DMS79 treated with DMSO at 0.1 percent for 48 hours (cell line): ENCODE measurements around the gene CFAP299.
A peak's percentile ranks its signal among the peaks of the same experiment; 100 is the strongest.

Experiments
- DNase-seq: peaks from one replicate; lab custom pipeline; 2025; lab: John Stamatoyannopoulos, UW

Gene CFAP299

DNA sequence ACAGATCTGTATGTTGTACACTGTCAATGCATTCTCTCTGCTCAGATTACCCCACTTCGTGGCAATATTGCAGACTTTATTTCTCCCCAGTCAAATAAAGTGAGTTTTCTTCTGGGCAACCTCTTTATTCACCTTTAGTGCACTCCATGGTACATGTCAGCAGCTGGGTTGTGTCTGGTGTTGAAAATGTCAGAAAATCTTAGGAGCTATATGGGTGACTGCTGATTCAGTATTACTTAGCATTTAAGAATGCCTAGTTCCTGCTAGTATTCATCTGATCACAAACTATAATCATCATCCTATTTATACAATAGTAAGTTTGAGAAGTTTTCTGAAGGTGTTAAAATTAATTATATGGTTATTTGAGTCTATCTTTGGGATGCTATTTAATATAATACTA, 112.5 kb downstream of the CFAP299 start:
- no peak for DNase-seq

GRCh38 chr4:80452055-80452454, 116.5 kb downstream of the CFAP299 start:
- no peak for DNase-seq

DNA sequence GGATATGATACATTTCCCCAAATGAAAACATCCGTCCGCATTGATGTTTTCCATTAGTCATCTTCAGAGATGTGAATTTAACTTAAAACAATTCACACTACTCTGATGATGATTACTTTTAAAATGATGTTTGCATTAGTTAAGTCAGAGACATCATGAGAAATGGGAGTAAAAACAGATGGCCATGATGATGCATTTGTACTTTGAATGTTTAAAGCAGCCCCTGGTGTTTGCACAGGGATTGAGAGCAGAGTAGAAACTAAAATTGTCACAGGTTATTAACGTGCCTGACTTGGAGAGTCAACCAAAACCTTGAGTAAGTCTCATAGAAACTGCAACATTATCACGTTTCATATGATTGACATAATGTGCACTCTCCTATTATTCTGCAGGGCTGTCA, 117.2 kb downstream of the CFAP299 start:
- DNase-seq, result no peak

DNA sequence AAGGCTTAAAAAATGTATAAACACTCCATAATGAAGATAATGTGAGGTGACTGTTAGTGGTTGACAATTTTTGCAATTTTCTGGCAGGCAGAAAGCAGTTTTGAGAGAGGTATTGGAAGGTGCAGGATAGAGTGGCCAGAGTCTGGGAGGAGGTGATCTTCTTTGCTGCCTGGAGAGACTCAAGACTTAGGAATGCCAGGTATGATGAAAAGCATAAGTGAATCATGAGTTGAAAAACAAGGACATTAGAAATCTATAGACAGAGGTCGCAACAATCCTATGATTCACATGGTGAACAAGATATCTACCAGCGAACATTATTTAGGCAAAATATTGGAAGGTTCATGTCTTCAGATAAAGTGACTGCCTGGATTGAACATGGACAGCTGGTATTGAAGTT, 118.5 kb downstream of the CFAP299 start:
- no peak for DNase-seq

DNA sequence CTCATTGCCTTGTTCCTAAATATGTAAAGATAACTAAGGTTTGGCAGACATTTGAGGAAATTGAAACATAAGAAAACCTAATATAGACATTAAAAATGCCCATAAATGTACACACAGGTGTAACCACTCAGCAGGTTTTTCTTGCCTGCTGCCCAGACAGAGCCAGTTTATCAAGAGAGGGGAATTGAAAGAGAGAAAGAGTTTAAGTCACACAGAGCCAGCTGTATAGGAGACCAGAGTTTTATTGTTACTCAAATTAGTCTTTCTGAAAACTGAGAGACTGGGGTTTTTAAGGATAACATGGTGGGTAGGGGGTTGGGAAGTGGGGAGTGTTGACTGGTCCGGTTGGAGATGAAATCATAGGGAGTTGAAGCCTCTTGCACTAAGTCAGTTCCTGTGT, 119.0 kb downstream of the CFAP299 start:
- DNase-seq, result no peak

DNA sequence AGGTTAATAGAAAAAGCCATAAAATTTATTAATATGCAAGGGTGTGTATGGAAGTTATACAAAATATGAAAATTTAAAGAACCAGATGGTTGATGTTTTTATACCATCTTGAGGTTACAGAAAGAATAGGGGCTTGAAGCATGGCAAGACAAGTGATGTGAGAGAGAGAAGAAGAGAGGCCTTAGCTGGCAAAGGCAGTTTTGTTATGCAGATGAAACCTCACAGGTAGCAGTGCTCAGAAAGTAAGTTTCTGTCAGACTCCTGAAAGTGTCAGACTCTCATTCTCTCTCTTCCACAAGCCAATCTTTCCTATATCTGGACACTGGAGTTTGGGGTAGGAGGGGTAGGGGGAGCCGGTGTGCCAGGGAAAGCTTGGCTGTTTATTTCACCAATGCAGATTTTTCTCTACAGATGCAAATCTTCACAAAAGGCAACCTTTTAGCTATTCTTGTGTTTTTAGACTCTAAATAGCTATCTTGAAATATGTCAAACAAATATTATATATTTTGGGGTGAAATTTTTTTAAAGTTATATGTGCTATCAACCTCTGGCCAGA, 124.5 kb downstream of the CFAP299 start:
- DNase-seq, result no peak

DNA sequence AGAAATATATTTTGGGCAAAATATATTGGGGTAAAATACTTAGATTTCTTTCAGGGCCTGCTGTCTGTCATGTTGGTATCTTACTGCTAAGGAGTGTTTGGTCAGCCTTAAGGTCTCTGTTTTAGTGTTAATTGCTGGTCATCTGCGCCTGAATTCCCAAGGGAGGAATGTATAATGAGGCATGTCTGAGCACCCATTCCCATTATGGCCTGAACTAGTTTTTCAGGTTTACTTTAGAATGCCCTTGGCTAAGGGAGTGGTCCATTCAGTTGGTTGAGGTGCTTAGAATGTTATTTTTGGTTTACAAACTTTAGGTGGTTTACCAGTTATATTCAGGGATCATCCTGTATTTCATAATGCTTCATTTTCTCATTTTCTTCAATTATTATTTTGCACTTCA, 125.9 kb downstream of the CFAP299 start:
- DNase-seq, result peak; percentile 4

GRCh38 chr4:80462621-80463091, 127.1 kb downstream of the CFAP299 start:
- no peak for DNase-seq

- DNase-seq, result no peak
These were observed 128.0 kb downstream of the CFAP299 start for GRCh38 chr4:80463509-80463908.

GRCh38 chr4:80465238-80465637, 129.7 kb downstream of the CFAP299 start:
- no peak for DNase-seq

GRCh38 chr4:80465736-80466135, 130.2 kb downstream of the CFAP299 start:
- no peak for DNase-seq

DNA sequence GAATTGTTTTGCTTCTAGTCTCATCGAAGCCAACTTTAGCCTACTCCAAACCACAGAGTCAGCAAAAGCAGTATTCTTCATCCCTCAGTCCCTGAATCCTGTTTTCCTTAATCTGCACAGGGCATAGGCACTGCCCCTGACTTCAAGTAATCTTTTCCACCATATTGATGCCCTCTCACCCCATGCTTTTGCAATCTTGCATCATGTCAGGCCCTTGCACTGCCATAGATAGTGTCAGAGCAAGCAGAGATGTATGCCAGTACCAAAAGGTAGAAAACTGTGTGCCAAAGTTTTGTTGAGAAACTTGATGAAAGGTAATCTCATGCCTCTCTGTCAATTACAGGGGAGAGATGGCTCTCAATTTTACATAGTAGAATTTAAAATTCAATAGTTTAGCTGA, 131.1 kb downstream of the CFAP299 start:
- DNase-seq, result no peak

- peak; percentile 54 for DNase-seq
These were observed 136.2 kb downstream of the CFAP299 start for GRCh38 chr4:80471756-80472155.

DNA sequence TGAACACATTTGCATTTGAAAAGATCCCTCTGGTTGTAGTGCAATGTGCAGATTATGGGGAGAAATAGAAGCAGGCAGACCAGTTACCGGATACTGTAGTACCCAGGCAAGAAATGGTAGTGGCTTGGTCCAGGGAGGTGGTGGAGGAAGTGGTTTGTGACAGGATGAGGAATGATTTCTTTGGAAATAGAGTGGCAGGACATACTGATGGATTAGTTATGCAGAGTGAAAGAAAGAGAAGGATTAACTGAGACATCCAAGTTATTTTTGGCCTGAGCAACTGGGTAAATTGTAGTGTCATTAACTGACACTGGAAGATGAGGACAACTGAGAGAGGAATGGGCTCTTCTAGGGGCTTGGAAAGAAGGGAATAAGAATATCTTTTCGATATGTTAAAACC, 139.7 kb downstream of the CFAP299 start:
- no peak for DNase-seq

- no peak for DNase-seq
These were observed 140.3 kb downstream of the CFAP299 start for GRCh38 chr4:80475798-80476197.

DNA sequence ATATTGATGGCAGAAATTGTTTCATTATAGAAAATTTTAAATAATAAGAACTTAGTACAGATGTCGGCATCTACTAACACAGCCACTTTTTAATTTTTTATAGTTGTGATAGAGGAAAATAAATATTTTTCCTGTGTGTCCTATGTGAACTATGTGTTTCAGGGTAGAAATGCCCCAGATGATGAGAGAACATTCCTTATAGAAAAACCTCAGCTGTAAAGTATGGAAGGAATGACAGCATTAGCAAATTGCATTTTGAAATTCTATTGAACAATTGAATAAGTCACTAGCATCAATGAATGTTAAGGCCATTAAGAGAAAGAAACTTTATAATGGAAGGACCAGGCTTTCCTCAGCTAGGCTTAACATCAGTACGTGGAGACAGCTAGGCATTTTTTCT, 149.2 kb downstream of the CFAP299 start:
- DNase-seq, result no peak

- DNase-seq, result no peak
These were observed 151.1 kb downstream of the CFAP299 start for GRCh38 chr4:80486603-80487002.

DNA sequence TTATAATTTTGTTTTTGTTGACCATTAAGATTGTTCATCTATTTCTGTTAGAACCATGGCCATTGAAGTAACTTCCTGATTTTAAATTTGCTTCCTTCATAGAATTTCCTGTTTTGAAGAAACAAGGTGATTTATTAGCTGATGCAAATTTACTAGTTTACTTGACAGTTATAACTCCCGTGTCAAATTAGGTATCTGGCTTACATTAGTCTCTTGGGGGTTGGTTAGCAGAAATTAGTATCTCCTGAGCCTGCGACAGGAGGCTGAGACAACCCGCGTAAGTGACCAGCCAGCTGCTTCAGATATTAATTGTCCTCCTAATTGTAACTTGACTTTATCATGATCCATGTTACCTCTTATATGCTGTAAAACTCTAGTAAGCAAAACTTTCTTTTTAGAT, 154.3 kb downstream of the CFAP299 start:
- no peak for DNase-seq

DNA sequence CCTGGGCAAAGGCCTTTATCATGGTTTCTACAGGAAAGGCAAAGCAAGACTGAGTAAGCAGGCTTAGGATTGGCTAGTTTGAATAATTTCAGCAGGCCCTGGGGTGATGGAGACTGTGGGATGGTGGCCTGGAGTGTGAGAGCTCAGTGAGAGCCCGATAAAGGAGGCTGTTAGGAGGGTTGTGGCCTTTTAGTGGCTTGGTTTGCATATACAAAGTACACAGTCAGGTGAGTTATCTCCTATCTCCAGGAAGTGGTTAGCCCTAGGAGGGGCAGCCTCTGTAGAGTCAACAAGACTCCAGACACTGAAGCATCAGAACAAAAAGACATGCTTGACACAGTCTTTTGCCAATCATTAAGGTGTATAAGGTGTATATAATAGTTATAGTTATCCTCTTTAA, 157.2 kb downstream of the CFAP299 start:
- DNase-seq, result no peak

DNA sequence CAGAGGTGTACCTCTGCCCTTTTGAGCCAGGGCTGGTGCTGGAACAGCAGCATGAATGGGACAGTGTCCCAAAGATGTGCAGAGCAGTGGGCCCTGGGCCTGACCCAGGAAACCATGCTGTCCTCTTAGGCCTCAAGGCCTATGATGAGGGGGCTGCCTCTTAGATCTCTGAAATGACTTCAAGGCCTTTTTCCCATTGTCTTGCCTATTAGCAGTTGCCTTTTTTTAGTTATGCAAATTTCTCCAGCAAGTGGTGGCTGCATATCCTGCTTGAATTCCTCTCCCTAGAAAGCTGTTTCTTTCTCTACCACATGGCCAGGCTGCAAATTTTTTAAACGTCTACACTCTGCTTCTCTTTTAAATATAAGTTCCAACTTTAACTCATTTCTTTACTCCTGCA, 160.3 kb downstream of the CFAP299 start:
- no peak for DNase-seq

- no peak for DNase-seq
These were observed 163.2 kb downstream of the CFAP299 start for GRCh38 chr4:80498725-80499124.

DNA sequence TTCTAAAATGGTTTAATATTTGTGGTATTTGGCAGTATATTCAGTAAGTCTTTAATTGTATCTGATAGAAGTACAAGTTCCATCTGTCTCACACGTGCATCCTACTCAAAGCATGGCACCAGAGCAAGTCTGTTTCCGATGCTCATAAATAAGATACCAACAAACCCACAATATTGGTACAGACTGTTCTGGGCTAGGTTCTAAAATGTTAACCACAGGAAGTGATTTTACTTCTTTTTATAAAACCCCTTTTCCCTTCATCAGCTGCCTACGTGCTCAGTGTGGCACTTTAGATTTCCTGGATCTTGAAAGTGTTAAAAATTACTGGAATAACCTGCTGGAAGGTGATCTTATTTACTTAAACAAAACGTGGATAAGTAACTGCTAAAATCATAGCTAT, 165.1 kb downstream of the CFAP299 start:
- DNase-seq, result no peak

DNA sequence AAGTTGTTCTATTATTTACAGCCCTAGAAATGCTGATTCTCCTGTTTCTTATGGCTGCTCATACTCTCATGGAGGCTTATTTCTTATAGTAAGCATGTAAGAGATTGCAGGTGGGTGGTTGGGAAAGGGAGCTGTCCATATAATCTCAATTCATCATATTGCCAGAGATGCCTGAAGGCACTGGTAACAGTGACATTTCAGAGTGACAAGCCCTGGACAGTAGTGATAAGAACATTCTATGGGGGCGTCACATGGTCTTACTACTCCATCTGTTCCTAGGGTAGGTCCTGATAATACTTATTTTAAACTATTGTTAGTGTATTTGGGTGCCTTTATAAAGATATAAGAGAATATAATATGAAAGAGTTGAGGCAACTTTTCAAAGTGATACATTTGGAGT, 171.5 kb downstream of the CFAP299 start:
- DNase-seq, result no peak

DNA sequence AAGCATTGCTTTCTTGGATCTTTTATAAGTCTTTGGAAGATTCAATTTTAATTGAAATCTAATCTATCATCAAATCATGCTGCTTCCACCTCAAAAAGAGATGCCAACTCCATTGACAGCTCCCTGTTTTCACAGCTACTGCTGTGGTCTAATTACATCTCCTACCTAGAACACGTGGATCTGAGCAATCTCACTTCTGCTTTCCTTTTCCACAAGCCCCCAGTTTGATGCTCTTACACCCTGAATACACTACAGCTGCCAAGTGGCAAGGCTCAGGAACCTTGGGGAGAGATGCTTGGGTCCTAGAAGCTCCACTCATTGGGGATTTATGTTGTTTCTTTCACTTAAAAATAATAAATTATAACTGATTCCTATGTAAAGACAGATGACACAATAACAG, 172.0 kb downstream of the CFAP299 start:
- DNase-seq, result no peak

- DNase-seq, result no peak
These were observed 180.0 kb downstream of the CFAP299 start for GRCh38 chr4:80515496-80515895.
